GM12878 (cell line): ENCODE measurements around the gene TIMM50. TPM values are rescaled to one million over a fixed set of nuclear protein-coding genes. Genes with fewer than 3 reads are reported as not detected.

ENCODE experiments used
- ATAC-seq: fragments of 200-7000 bp; cut with Tn5 transposase; 3 replicates; pipeline ENCODE4 v1.9.1; 2020; ENCODE audit warnings: mild to moderate bottlenecking, moderate library complexity
- BruUV-seq: library from RNA; stranded (reverse); fragments of 400-500 nt; replicated peaks from 2 replicates; lab custom pipeline; 2021; lab: Mats Ljungman, UMichigan
- CTCF ChIA-PET: fragments of 300-600 bp; sonication (Branson Sonifier 250); formaldehyde crosslinking; extraction: SDS; loops from one replicate; lab custom pipeline; 2021; ENCODE audit warnings: inconsistent platforms; lab: Yijun Ruan, JAX
- POLR2A ChIA-PET: fragments of 350-600 bp; formaldehyde crosslinking; extraction: SDS; loops from one replicate; lab custom pipeline; 2021; ENCODE audit warnings: inconsistent platforms; lab: Charles Lee
- RAD21 ChIA-PET: fragments of 300-600 bp; sonication (Branson Sonifier 250); formaldehyde crosslinking; loops from one replicate; lab custom pipeline; 2023; ENCODE audit warnings: antibody characterized with exemption; ENCODE audit not compliant: unreplicated experiment; lab: Charles Lee
- SMC1A ChIA-PET: fragments of 300-600 bp; sonication (Branson Sonifier 250); formaldehyde crosslinking; loops from one replicate; lab custom pipeline; 2023; ENCODE audit not compliant: unreplicated experiment, uncharacterized antibody; lab: Charles Lee
- DNase-seq: peaks from one replicate; pipeline ENCODE4 v3.0.0-alpha.2; 2011; ENCODE audit warnings: low read depth, low spot score
- FAIRE-seq: peaks from 3 replicates; lab custom pipeline; 2011; peaks lifted over from hg19 to GRCh38; lab: Jason Lieb, UNC
- H2AFZ ChIP-seq: 2 replicates; pipeline ENCODE4 v1.6.0; 2011; ENCODE audit warnings: low read depth, low read length, control low read depth; ENCODE audit not compliant: control insufficient read depth
- H3K27ac ChIP-seq: 2 replicates; pipeline ENCODE4 v1.5.1; 2011; ENCODE audit warnings: control low read depth; ENCODE audit not compliant: control insufficient read depth, insufficient read depth
- H3K27me3 ChIP-seq, 2 experiments: replicated peaks in 1 of 2; 2 replicates each; pipeline versions ENCODE4 v1.6.0 to v1.6.1; 2011; ENCODE audit warnings: low read length in 1 of 2; ENCODE audit not compliant: control insufficient read depth in 2 of 2, insufficient read depth in 2 of 2
- H3K36me3 ChIP-seq, 2 experiments: 2 replicates each; pipeline ENCODE4 v1.5.1; 2011; ENCODE audit warnings: low read length in 1 of 2; ENCODE audit not compliant: control insufficient read depth in 2 of 2, insufficient read depth in 2 of 2
- H3K4me1 ChIP-seq: 2 replicates; pipeline ENCODE4 v1.6.1; 2011; ENCODE audit warnings: mild to moderate bottlenecking, low read length, moderate library complexity, mixed read lengths; ENCODE audit not compliant: control insufficient read depth, insufficient read depth
- H3K4me2 ChIP-seq: 2 replicates; pipeline ENCODE4 v1.6.0; 2011; ENCODE audit warnings: control low read depth; ENCODE audit not compliant: control insufficient read depth, insufficient read depth
- H3K4me3 ChIP-seq: fragments of 200-600 bp; sonication (generic); 2 replicates; pipeline ENCODE4 v1.5.1; 2016
- H3K79me2 ChIP-seq: 2 replicates; pipeline ENCODE4 v1.6.0; 2011; ENCODE audit warnings: low read length; ENCODE audit not compliant: control insufficient read depth, insufficient read depth
- H3K9ac ChIP-seq: 2 replicates; pipeline ENCODE4 v1.8.0; 2011; ENCODE audit warnings: low read length, control low read depth, mixed read lengths; ENCODE audit not compliant: control insufficient read depth, insufficient read depth
- H3K9me3 ChIP-seq: replicated peaks from 3 replicates; pipeline ENCODE4 v1.5.1; 2011; ENCODE audit warnings: mild to moderate bottlenecking, low read length; ENCODE audit not compliant: control insufficient read depth, insufficient read depth
- H4K20me1 ChIP-seq: 2 replicates; pipeline ENCODE4 v1.6.0; 2011; ENCODE audit not compliant: control insufficient read depth, insufficient read depth
- DPF2 ChIP-seq: fragments of 450-650 bp; IDR thresholded peaks from 2 replicates; pipeline ENCODE4 v1.6.1; 2017; ENCODE audit warnings: mild to moderate bottlenecking
- ELK1 ChIP-seq: IDR thresholded peaks from 2 replicates; pipeline ENCODE4 v1.6.1; 2012; ENCODE audit warnings: low read depth, low read length, improper control_type of control experiment
- IRF5 ChIP-seq: fragments of 450-650 bp; IDR thresholded peaks from 2 replicates; pipeline ENCODE4 v1.6.1; 2017; ENCODE audit warnings: borderline replicate concordance
- JUNB ChIP-seq: IDR thresholded peaks from 2 replicates; pipeline ENCODE4 v1.6.1; 2016; ENCODE audit warnings: antibody characterized with exemption, mild to moderate bottlenecking
- KAT2A ChIP-seq: conservative IDR thresholded peaks from 2 replicates; pipeline ENCODE4 v1.6.1; 2011; ENCODE audit warnings: low read depth, low read length; ENCODE audit not compliant: control insufficient read depth
- LARP7 ChIP-seq: fragments of 450-650 bp; IDR thresholded peaks from 2 replicates; pipeline ENCODE4 v1.6.1; 2017; ENCODE audit warnings: mild to moderate bottlenecking
- STAT1 ChIP-seq: fragments of 450-650 bp; conservative IDR thresholded peaks from 2 replicates; pipeline ENCODE4 v1.6.1; 2014; ENCODE audit warnings: antibody characterized with exemption, mild to moderate bottlenecking
- TCF3 ChIP-seq: IDR thresholded peaks from 2 replicates; pipeline ENCODE4 v1.6.1; 2012; ENCODE audit warnings: low read depth, mild to moderate bottlenecking, low read length, borderline replicate concordance; ENCODE audit not compliant: insufficient read depth
- WGBS: methylation state at CpG from one replicate; pipeline ENCODE4 v1.1.6; 2016; ENCODE audit warnings: low lambda C conversion rate; ENCODE audit not compliant: insufficient replicate concordance, insufficient coverage; ENCODE audit errors: missing lambda C conversion rate; 5-methylcytosine and 5-hydroxymethylcytosine counted together
- in situ Hi-C: fragments of 300-500 bp; cut with MboI; formaldehyde crosslinking; loops from 9 replicates; pipeline ENCODE4 v1.14.3; 2018; ENCODE audit warnings: mixed read lengths
- intact Hi-C: fragments of 100-400 bp; cut with micrococcal nuclease; formaldehyde crosslinking; loops from one replicate; pipeline ENCODE4 v1.14.2; 2022; ENCODE audit not compliant: unreplicated experiment
- polyA plus RNA-seq, 11 experiments: library from polyadenylated mRNA; depleted of rRNA in 4 of 11; unstranded in 6 of 11; stranded (reverse) in 5 of 11; fragments of >200 nt; fragmentation: Nextera tagmentation in 4 of 11; fragmentation: Illumina TruSeq in 1 of 11; extraction: Ambion mirVana in 4 of 11; extraction: Trizol in 1 of 11; gene quantifications; 1 replicate in 1 of 11; 2 replicates in 10 of 11; pipeline versions ENCODE4 v1.2.1 to v1.2.3, GENCODE V29; 2011 to 2016; ENCODE audit warnings: inconsistent platforms in 2 of 11, missing spikeins in 2 of 11, low read depth in 1 of 11
- total RNA-seq, 4 experiments: library from RNA; depleted of rRNA in 3 of 4; stranded (reverse); fragments of >200 nt in 3 of 4; fragmentation: Illumina TruSeq in 1 of 4; extraction: Trizol in 1 of 4; gene quantifications; 2 replicates each; pipeline versions ENCODE4 v1.2.1 to v1.2.3, GENCODE V29; 2013 to 2021

The TIMM50 gene
- total and polyA plus RNA-seq, 10 of the 15 experiments (the other 5 are each of a cell fraction or from before 2014, with no cell fraction given) = 15.6 to 146 (median 101) TPM

GRCh38 chr19:39481229-39481545 is 549 bp downstream of the TIMM50 start:
- POLR2A ChIA-PET = interaction anchor here (0.7 kb wide), 3 partner anchors 36 to 52 kb away, joined by 3 to 5 read pairs (median 4); partner anchors contain the start of genes EID2B, RPS16 and SUPT5H
- BruUV-seq = no TSS peak
- Histone ChIP-seq H3K9me3 (no peaks in the 10 kb centered on the region), H3K36me3 (peaks cover 6 to 11% of the 10 kb centered on the region in 2 experiments; a peak in 3 of 4 replicates), H3K27me3 (no peaks in the 10 kb centered on the region), H3K4me2 (peak overlapping the region; percentile 93), H2AFZ (peak overlapping the region; percentile 83), H3K4me1 (peaks cover 6% of the 10 kb centered on the region), H3K27ac (peak overlapping the region; percentile 91), H4K20me1 (no peaks in the 10 kb centered on the region), H3K79me2 (peaks cover 22% of the 10 kb centered on the region), H3K9ac (peak overlapping the region; percentile 96), H3K4me3 (peak overlapping the region; percentile 87)
- peak; percentile 7 for FAIRE-seq
- 0 out of 2 replicates have a peak, but pooled peaks have one; percentile 2 for TF ChIP-seq STAT1
- TF ChIP-seq JUNB = no peak
- SMC1A ChIA-PET = no interaction called here
- 0% methylated on average over 12 of the region's 12 CpGs for WGBS
- peak; percentile 14; the same call in 2 of the 3 replicates for ATAC-seq
- in situ Hi-C loops (no loop called here), intact Hi-C loops (no loop called here)
- CTCF ChIA-PET = no interaction called here
- no peak for DNase-seq
- RAD21 ChIA-PET = interaction anchor here (0.6 to 0.9 kb wide), 2 partner anchors 9 to 45 kb away, joined by 3 read pairs; partner anchors contain the start of gene RPS16

- Histone ChIP-seq H3K27ac (peak overlapping the region; percentile 91; the same call in 1 of the 2 replicates), H3K4me1 (peaks cover 6% of the 10 kb centered on the region), H3K27me3 (no peaks in the 10 kb centered on the region), H4K20me1 (no peaks in the 10 kb centered on the region), H2AFZ (no peak overlapping the region), H3K4me3 (peak overlapping the region; percentile 87), H3K36me3 (peaks cover 5 to 10% of the 10 kb centered on the region in 2 experiments; a peak in 3 of 4 replicates), H3K9me3 (no peaks in the 10 kb centered on the region), H3K79me2 (peaks cover 22% of the 10 kb centered on the region), H3K4me2 (peak overlapping the region; percentile 93), H3K9ac (peak overlapping the region; percentile 96)
- DNase-seq (no peak), ATAC-seq (no peak), FAIRE-seq (no peak)
- intact Hi-C loops (no loop called here), in situ Hi-C loops (no loop called here)
- ChIA-PET SMC1A (no interaction called here), POLR2A (no interaction called here), CTCF (interaction anchor here (0.6 to 1.0 kb wide), 2 partner anchors 46 to 51 kb away, joined by 3 read pairs; partner anchors contain the start of gene RPS16), RAD21 (no interaction called here)
- BruUV-seq = no TSS peak
- WGBS = 92% methylated on average over 10 of the region's 11 CpGs
- TF ChIP-seq LARP7 (no peak), KAT2A (no peak), IRF5 (no peak), DPF2 (no peak), TCF3 (no peak), ELK1 (no peak)
These were observed 1.0 kb downstream of the TIMM50 start for GRCh38 chr19:39481676-39482075.
